NCI-H1105 treated with DMSO at 0.1 percent for 48 hours (cell line): ENCODE data around the gene SLC8A2.
"Not testable (repeated sequence)": the region's sequence is repeated elsewhere in the genome, so short reads cannot be mapped to it uniquely, and the experiment has no call there.

Source experiments
- DNase-seq: peaks from one replicate; lab custom pipeline; 2025; lab: John Stamatoyannopoulos, UW

Gene SLC8A2

DNA sequence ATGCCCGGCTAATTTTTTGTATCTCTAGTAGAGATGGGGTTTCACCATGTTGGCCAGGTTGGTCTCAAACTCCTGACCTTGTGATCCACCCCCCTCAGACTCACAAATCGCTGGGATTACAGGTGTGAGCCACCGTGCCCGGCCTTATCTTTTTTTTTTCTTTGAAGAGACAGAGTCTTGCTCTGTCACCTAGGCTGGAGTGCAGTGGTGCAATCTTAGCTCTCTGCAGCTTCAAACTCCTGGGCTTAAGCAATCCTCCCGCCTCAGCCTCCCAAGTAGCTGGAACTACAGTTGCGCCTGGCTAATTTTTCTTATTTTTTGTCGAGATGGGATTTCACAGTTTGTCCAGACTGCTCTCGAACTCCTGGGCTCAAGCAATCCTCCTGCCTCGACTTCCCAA lies 60.0 kb downstream of the SLC8A2 start:
- DNase-seq = not testable (repeated sequence)

DNA sequence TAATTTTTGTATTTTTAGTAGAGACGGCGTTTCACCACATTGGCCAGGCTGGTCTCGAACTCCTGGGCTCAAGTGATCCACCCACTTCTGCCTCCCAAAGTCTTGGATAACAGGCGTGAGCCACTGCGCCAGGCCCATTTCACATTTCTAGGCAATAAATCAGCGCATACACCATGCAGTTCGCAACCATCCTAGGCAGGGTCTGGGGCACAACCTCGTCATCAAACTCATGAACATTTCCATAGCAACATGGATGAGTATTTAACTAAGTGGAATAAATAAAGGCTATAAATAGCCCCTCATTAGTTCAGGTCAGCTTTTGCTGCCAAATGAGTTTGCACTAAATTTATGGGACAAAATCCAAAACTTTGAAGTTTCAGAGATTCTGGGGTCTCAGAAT lies 60.6 kb downstream of the SLC8A2 start:
- DNase-seq = no peak

DNA sequence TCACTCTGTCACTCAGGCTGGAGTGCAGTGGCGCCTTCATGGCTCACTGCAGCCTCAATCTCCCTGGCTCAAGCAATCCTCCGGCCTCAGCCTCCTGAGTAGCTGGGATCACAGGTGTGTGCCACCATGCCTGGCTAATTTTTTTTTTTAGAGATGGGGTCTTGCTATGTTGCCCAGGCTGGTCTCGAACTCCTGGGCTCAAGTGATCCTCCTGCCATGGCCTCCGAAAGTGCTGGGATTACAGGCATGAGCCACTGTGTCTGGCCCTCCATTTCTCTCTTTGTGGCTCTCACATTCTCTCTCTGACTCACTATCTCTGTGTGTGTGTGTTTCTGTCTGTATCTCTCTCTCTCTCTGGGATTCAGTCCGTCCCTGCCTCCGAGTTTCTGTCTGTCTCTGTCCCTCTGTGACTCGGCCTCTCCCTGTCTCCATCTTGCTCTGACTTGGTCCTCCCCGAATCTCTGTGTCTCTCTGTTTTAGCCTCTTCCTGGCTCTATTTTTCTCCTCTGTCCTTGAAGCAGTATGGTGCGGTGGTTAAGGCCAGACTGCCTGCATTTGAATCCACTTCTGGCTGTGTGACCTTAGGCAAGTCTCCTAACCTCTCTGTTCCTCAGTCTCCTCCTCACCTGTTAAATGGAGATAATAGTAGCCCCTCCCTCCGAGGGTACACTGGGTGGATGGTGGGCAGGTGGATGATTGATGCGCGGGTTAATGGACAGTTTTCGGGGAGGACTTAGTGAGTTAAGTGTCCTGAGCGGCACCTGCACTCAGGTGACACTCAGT lies 63.3 kb downstream of the SLC8A2 start:
- no peak for DNase-seq

DNA sequence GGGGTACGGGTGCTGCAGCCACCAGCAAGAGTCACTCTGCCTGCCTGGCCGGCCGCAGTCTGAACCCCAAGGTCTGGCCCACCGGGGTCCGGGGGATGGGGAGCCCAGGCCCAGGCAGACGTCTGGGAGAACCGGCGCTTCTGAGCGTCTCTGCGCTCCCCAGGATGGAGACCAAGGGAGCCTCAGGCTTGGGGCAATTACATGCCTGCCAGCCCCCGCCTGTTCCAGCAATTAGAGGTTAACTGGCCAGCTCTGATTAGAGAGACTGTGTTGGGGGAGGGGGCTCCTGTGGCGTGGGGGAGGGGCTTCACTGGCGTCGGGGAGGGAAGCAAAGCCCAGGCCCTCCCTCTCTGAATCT lies 64.3 kb downstream of the SLC8A2 start:
- DNase-seq = no peak

DNA sequence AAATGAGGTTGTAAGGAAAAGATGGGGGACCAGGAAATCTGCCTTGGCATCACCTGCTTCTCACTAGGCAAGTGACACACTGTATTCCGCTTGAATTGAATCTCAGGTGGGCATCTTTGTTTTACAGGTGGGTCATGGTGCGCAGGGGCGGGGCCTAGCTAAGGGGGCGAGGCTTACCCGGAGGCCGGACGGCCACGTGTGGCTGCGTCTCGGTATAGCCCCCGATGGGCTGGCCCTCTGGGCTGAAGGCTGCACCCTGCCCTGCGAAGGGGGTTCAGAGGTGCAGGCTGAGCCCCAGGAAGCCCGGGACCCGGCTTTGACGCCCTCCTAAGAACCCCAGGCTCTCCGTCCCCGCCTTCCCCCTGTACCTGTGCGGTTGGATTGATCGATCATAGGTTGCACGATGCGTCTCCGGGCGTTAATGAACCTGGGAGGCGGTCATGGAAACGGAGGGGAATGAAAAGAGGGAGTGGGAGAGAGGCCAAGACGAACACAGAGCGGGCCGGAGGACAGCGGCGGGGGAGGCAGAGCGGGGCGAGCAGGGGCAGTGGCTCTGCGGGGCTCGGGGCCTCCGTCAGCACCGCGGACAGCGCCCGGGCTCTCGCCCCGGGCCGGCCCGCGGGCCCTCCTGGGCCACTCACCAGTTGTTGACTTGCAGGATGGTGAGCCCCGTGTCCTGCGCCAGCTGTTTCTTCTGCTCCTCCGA lies 64.8 kb downstream of the SLC8A2 start:
- peak; percentile 44 for DNase-seq

DNA sequence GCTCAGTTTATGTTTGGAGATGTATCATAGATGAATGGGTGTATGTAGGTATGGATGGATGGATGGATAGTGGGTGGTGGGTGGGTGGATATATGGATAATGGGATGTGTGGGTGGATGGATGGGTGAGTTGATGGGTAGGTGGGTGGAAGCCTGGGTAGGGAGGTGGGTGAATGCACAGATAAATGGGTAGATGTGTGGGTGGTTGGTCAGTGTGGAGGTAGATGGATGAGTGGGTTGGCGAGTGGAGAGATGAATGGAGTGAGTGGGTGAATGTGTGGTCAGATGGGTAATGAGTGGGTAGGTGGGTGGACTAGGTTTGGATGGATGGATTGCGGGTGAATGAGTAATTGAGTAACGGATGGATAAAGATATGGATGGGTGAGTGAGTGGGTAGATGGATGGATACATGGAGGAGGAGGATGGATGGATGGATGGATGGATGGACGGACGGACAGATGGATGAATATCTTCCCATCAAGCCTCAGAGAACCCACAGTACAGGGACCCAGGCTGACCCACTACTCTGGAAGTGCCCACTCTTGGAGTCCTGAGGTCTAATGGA lies 65.8 kb downstream of the SLC8A2 start:
- no peak for DNase-seq

DNA sequence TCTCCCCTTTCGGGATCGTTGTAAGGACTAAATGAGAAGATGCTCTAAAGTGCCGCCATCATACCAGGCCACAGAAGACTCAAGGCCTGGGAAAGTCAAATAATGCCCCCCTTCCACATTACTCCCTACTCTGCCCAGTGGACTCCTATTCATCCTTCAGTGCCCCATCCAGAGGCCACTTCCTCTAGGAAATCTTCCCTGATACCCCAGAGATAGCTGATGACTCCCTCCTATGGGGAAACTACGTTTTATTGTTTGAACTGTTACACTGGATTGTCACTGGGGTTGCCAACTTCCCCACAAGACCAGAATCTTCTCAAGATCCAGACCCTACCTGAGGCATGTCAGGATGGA lies 66.5 kb downstream of the SLC8A2 start:
- no peak for DNase-seq

DNA sequence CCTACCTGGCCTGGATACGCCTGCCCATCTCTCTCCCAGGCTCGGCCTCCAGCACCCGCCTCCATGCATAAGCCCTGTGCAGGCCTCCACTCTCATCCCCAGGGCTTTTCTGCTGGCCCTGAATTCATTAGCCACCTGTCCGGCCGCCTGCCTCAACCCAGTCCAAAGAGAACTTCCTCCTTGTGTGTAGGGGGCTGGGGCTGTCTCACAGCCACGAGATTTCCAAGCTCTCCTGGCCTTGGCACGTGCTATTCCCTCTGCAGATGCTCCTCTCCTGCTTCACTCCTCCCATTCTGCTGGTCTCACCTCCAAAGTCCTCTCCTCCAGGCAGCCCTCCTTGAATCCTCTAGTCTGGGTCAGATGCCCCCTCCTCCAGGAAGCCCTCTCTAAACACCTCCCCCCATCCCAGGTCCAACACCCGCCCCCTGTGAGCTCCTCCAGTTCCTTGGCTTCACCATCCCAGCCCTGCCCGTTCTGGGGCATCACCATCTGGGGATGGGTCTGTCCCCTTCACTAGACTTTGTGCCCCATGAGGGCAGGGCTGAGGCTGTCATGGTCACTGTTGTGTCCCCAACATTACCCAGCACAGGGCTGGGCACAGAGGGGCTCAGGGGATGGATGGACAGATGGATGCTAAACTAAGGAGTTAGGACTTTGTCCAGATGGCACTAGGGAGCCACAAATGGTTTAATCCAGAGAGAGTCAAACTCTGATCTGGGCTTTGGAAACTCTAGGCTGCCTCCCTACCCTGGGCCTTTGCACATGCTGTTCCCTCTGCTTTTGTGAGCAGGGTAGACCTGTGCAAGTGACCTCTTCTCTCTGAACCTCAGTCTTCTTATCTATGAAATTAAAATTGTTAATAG lies 67.1 kb downstream of the SLC8A2 start:
- no peak for DNase-seq

DNA sequence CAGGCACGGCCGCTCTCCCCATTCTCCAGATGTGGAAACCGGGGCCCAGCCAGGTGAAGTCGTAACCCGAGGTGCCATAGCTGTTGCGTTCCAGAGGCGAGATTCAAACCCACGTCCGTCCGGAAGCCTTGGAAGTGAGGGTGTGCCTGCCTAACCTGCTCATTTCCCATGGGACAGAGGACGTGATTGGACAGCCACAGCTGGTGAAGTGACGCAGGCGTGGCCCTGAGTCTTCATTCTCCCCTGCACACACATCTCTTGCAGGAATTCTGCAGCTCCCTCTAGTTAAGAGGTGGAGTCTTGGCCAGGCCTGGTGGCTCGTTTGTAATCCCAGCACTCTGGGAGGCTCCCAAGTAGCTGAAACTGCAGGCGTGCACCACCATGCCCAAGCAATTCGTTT lies 69.2 kb downstream of the SLC8A2 start:
- DNase-seq = no peak

DNA sequence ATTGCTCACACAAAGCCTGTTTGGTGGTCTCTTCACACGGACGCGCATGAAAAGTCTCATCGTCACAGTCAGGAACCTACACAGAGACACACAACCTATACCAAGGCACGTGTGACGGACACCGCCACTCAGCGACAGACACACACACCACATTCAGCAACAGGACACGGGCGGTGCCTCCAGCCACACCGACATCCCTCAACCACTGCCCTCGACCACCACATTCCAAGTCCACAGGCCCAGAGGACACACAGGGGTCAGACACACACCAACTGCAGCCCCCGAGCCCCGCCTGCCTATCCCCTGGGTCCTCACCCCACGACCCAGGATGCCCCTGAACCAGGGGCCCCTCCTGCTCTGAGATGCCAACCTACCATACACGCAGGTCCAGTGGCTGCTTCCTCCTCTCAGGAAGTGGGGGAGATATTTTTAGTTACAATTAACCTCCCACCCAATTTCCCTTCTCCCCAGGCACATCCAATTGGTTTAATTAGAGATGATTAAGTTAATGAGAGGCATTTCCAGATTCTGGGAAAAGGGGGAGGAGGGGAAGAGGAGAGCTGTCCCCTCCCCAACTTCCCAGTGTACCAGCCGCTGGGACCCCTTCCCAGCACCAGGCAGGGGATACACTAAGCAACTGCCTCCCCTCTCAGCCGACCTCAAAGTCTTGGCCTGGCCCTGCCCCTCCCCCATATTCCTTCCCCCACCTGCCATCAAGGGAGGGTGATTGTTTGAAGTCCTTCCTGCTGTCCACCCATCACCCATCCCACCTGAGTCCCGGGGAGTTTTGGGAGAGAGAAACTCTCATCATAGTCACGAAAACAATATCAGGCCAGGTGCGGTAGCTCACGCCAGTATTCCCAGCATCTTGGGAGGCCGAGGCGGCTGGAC lies 72.7 kb downstream of the SLC8A2 start:
- no peak for DNase-seq

DNA sequence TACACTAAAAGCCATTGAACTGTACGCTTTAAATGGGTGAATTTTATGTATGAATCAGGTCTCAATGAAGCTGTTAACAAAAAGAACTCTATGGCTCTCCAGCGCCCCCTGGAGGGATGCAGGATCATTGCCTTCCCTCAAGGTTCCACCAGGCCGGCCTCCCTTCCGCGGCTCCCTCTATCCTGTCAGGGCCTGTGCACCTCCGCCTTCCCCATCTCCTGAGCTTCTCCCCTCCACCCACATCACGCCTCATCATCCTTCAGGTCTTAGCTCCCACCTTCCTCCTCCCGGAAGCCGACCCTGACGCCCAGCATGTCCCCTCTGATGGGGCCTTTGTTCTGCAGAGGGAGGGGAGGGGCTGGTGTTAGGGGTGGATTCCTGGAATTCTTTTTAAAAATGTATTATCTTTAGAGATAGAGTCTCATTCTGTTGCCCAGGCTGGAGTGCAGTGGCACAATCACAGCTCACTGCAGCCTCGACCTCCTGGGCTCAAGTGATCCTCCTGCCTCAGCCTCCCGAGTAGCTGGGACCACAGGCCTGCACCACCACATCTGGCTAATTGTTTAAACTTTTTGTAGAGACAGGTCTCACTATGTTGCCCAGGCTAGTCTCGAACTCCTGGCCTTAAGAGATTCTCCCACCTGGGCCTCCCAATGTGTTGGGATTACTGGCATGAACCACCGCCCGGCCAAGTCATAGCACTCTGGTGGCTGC lies 80.0 kb downstream of the SLC8A2 start:
- DNase-seq = peak; percentile 74

DNA sequence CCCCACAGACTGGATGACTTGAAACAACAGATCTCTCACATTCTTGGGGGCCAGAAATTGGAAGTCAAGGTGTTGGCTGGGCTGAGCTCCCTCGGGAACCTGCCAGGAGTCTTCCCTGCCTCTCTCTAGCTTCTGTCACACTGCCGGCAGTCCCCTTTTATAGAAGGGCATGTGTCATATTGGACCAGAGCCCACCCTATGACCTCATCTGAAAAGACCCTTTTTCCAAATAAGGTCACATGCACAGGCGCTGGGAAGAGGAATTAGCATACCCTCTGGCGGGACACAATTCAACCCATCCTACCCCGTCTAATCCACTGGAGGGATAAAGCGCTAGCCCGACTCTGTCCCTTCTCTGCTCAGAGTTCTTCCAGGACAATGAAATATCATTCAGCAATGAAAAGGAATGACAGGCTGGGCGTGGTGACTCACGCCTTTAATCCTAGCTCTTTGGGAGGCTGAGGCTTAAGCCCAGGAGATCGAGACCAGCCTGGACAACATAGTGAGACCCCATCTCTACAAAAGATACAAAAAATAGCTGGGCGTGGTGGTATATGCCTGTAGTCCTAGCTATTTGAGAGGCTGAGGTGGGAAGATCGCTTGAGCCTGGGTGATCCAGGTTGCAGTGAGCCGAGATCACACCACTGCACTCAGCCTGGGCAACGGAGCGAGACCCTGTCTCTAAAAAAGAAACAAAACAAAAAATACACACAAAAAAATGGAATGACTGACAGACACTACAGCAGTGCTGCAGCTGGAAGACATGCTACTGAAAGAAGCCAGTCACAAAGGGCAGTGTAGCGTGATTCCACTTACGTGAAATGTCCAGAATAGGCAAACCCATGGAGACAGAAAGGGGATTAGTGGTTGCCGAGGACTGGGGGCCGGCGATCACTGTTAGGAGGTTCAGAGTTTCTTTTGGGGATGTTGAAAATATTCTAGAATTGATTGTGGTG lies 80.9 kb downstream of the SLC8A2 start:
- DNase-seq = no peak

DNA sequence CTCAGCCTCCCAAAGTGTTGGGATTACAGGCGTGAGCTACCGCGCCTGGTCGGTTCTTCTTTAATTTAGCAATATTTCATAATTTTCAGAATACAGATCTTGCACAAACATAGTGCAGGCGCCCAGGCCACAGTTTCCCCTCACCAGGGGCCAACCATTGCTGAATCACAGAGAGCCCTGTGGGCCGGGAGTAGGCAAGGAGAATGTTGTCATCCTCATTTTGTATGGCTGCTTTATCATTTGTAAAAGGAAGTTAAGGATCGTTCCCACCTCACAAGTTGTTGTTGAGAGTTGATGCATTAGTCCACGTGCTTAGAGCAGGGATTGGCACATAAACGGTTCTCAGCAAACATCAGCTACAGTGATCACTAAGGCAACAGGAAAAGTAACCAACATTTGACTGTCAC lies 82.5 kb downstream of the SLC8A2 start:
- no peak for DNase-seq

DNA sequence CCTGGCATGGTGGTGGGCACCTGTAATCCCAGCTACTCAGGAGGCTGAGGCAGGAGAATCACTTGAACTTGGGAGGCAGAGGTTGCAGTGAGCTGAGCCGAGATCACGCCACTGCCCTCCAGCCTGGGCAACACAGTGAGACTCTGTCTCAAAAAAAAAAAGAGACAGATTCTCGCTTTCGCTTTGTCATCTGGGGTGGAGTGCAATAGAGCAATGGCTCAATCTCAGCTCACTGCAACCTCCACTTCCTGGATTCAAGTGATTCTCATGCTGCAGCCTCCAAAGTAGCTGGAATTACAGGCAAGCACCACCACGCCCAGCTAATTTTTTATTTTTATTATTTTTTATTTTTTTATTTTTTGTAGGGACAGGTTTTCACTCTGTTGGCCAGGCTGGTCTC lies 83.0 kb downstream of the SLC8A2 start:
- not testable (repeated sequence) for DNase-seq

DNA sequence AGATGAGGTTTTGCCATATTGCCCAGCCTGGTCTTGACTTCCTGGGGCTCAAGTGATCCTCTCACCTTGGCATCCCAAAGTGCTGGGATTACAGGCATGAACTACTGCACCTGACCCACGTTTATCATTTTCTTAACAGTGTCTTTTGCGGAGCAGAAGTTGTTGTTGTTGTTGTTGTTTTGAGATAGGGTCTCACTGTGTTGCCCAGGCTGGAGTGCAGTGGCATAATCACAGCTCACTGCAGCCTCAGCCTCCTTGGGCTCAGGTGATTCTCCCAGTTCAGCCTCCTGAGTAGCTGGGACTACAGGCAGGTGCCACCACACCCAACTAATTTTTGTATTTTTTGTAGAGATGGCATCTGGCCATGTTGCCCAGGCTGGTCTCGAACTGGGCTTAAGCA lies 84.1 kb downstream of the SLC8A2 start:
- not testable (repeated sequence) for DNase-seq

DNA sequence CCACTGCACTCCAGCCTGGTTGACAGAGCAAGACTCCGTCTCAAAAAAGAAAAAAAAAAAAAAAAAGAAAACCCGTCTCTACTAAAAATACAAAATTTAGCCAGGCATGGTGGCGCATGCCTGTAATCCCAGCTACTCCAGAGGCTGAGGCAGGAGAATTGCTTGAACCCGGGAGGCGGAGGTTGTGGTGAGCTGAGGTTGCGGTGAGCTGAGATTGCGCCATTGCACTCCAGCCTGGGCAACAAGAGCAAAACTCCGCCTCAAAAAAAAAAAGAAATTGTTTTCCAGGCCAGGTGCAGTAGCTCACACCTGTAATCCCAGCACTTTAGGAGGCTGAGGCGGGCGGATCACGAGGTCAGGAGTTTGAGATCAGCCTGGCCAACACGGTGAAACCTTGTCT lies 85.1 kb downstream of the SLC8A2 start:
- not testable (repeated sequence) for DNase-seq

DNA sequence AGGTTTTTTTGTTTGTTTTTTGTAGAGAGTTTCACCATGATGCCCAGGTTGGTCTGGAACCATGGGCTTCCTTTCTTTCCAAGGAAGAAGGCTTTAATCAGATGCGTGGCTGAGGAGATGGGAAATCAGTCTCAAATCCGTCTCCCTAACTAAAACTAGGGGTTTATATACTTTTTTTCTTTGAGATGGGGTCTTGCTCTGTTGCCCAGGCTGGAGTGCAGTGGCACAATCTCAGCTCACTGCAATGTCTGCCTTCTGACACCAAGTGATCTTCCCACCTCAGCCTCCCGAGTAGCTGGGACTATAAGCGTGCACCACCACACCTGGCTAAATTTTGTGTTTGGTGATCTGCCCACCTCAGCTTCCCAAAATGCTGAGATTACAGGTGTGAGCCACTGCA lies 87.2 kb downstream of the SLC8A2 start:
- not testable (repeated sequence) for DNase-seq

DNA sequence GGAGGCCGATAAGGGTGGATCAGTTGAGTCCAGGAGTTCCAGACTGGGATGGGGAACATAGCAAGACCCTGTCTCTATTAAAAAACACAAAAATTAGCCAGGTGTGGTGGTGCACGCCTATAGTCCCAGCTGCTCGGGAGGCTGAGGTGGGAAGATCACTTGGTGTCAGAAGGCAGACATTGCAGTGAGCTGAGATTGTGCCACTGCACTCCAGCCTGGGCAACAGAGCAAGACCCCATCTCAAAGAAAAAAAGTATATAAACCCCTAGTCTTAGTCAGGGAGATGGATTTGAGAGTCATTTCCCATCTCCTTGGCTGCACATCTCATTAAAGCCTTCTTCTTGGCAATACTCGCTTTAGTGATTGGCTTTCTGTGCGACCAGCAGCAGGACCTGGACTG lies 87.8 kb downstream of the SLC8A2 start:
- not testable (repeated sequence) for DNase-seq

DNA sequence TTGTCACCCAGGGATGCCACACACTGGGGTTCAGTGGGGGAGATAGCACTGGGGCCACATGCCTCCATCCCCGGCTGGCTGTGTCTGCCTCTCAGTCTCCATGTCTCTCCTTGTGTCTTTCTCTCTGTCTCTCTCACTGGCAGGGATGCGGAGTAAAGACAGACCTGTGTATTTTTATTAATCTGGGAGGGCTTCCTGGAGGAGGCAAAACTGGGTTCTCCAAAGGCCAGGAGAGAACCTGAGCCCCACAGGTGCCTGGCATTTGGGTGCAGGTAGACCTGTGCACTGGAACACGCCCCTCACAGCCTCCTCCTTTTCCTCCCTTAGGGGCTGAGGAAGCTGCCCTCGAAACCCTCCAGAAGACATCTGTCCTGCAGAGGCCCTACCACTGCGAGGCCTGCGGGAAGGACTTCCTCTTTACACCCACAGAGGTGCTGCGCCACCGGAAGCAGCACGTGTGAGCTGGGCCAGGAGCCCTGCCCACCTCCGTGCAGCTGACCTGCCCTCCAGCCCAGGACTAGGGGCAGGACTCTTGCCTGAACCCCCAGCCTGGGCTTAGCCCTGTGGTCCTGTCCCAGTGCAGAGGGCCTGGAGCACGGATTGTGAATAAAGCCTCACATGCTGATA lies 89.9 kb downstream of the SLC8A2 start:
- no peak for DNase-seq
